Measurements from ENCODE around the gene ITGA7. TPM values are rescaled to one million over a fixed set of nuclear protein-coding genes. Genes with fewer than 3 reads are reported as not detected.

Gene ITGA7
- total RNA-seq, 1 experiment from 2014 or later = 96.2 TPM

- ChIA-PET CTCF (interaction anchor here (0.6 to 1.6 kb wide), 2 partner anchors 10 to 20 kb away, joined by 3 to 5 read pairs; no protein-coding TSS in a partner anchor), POLR2A (no interaction called here)
- no peak overlapping the region for H3K4me3 Mint-ChIP-seq
- no peaks in the 10 kb centered on the region for H3K36me3 Mint-ChIP-seq
- peaks cover 10% of the 10 kb centered on the region for H3K27me3 Mint-ChIP-seq (ENCODE audit: low read depth)
- no peak overlapping the region for H3K27ac Mint-ChIP-seq
- H3K9me3 Mint-ChIP-seq = no peaks in the 10 kb centered on the region
- no peak for TF ChIP-seq ATF6 (CRISPR knock-in tag; IDR thresholded peaks at IDR 0.05)
- TF ChIP-seq MYBL2 (CRISPR knock-in tag; IDR thresholded peaks at IDR 0.05) = no peak
- no peak for TF ChIP-seq ETV6 (CRISPR knock-in tag; IDR thresholded peaks at IDR 0.05)
- TF ChIP-seq ZNF512 (CRISPR knock-in tag; IDR thresholded peaks at IDR 0.05; ENCODE audit: borderline replicate concordance) = no peak
- TF ChIP-seq NFE2L1 (CRISPR knock-in tag; IDR thresholded peaks at IDR 0.05) = no peak
- no peak for TF ChIP-seq CBFB (CRISPR knock-in tag; IDR thresholded peaks at IDR 0.05; ENCODE audit: low read depth)
- no peak for TF ChIP-seq TP53 (CRISPR knock-in tag; IDR thresholded peaks at IDR 0.05)
- TF ChIP-seq SOX15 (CRISPR knock-in tag; IDR thresholded peaks at IDR 0.05) = no peak
- TF ChIP-seq ZNF532 (CRISPR knock-in tag; IDR thresholded peaks at IDR 0.05; ENCODE audit: borderline replicate concordance) = no peak
- TF ChIP-seq ZNF423 (CRISPR knock-in tag; IDR thresholded peaks at IDR 0.05) = no peak
- no peak for TF ChIP-seq TEAD4 (CRISPR knock-in tag; IDR thresholded peaks at IDR 0.05)
- no peak for TF ChIP-seq ZMAT4 (CRISPR knock-in tag; IDR thresholded peaks at IDR 0.05)
- no peak for TF ChIP-seq TEAD1 (CRISPR knock-in tag; IDR thresholded peaks at IDR 0.05)
- no peak for TF ChIP-seq KAT7 (CRISPR knock-in tag; IDR thresholded peaks at IDR 0.05; ENCODE audit: borderline replicate concordance)
- no peak for TF ChIP-seq ZSCAN18 (CRISPR knock-in tag; IDR thresholded peaks at IDR 0.05)
- TF ChIP-seq USF1 (CRISPR knock-in tag; IDR thresholded peaks at IDR 0.05) = no peak
- TF ChIP-seq E2F1 (CRISPR knock-in tag; IDR thresholded peaks at IDR 0.05) = no peak
- no peak for TF ChIP-seq OVOL2 (CRISPR knock-in tag; IDR thresholded peaks at IDR 0.05; ENCODE audit: borderline replicate concordance)
- no peak for TF ChIP-seq ZNF425 (CRISPR knock-in tag; conservative IDR thresholded peaks at IDR 0.05)
- TF ChIP-seq USF2 (CRISPR knock-in tag; IDR thresholded peaks at IDR 0.05) = no peak
- H3K4me1 Mint-ChIP-seq = no peaks in the 10 kb centered on the region
- DNase-seq (ENCODE audit: low spot score) (no peak), ATAC-seq (no peak)
Observed at GRCh38 chr12:55636116-55636655, 71.5 kb downstream of the ITGA7 start.
